PC-9 (cell line): Measurements from ENCODE around the gene MCUR1. TPM values are rescaled to one million over a fixed set of nuclear protein-coding genes. Genes with fewer than 3 reads are reported as not detected.

Experiments
- BruUV-seq: library from RNA; stranded (reverse); fragments of 400-500 nt; replicated peaks from 2 replicates; lab custom pipeline; 2021; lab: Mats Ljungman, UMichigan
- CTCF ChIA-PET: fragments of 300-600 bp; sonication (Branson Sonifier 250); formaldehyde crosslinking; loops from one replicate; lab custom pipeline; 2022; ENCODE audit warnings: antibody characterized with exemption; lab: Charles Lee
- POLR2A ChIA-PET: fragments of 300-600 bp; sonication (Branson Sonifier 250); formaldehyde crosslinking; loops from one replicate; lab custom pipeline; 2022; ENCODE audit warnings: antibody characterized with exemption; ENCODE audit not compliant: unreplicated experiment; lab: Charles Lee
- DNase-seq, 2 experiments: peaks; one replicate each; pipeline versions ENCODE4 v3.0.0 to v3.0.0-alpha.2; 2015 to 2022; ENCODE audit warnings: mixed read lengths in 1 of 2
- H2AFZ ChIP-seq: fragments of 200-600 bp; sonication (generic); 2 replicates; pipeline ENCODE4 v1.8.1; 2017; ENCODE audit warnings: antibody characterized with exemption
- H3F3A ChIP-seq: fragments of 200-600 bp; sonication (generic); 2 replicates; pipeline ENCODE4 v1.8.1; 2017; ENCODE audit warnings: antibody characterized with exemption, mild to moderate bottlenecking, low read depth; ENCODE audit not compliant: insufficient read depth
- H3K27ac ChIP-seq: fragments of 200-600 bp; sonication (generic); 2 replicates; pipeline ENCODE4 v1.6.1; 2016; ENCODE audit warnings: mixed run types
- H3K27me3 ChIP-seq: fragments of 200-600 bp; sonication (generic); 2 replicates; pipeline ENCODE4 v1.6.1; 2016; ENCODE audit warnings: low read depth, mixed run types; ENCODE audit not compliant: insufficient read depth
- H3K36me3 ChIP-seq: fragments of 200-600 bp; sonication (generic); 2 replicates; pipeline ENCODE4 v1.6.1; 2016; ENCODE audit warnings: low read depth, mixed run types
- H3K4me1 ChIP-seq: fragments of 200-600 bp; sonication (generic); replicated peaks from 2 replicates; pipeline ENCODE4 v1.6.1; 2016; ENCODE audit warnings: mixed run types; ENCODE audit not compliant: insufficient read depth
- H3K4me2 ChIP-seq: fragments of 200-600 bp; sonication (generic); 2 replicates; pipeline ENCODE4 v1.6.1; 2017; ENCODE audit warnings: mixed run types
- H3K4me3 ChIP-seq: fragments of 200-600 bp; sonication (generic); 2 replicates; pipeline ENCODE4 v1.6.1; 2016; ENCODE audit warnings: mixed run types
- H3K79me2 ChIP-seq: fragments of 200-600 bp; sonication (generic); 2 replicates; pipeline ENCODE4 v1.6.1; 2017; ENCODE audit warnings: low read depth, mixed run types
- H3K9me2 ChIP-seq: fragments of 200-600 bp; sonication (generic); 2 replicates; pipeline ENCODE4 v1.8.1; 2017; ENCODE audit warnings: mild to moderate bottlenecking; ENCODE audit not compliant: insufficient read depth
- H3K9me3 ChIP-seq: fragments of 200-600 bp; sonication (generic); 2 replicates; pipeline ENCODE4 v1.8.1; 2016; ENCODE audit warnings: low read depth; ENCODE audit not compliant: insufficient read depth
- H4K20me1 ChIP-seq: fragments of 200-600 bp; sonication (generic); 2 replicates; pipeline ENCODE4 v1.8.1; 2017; ENCODE audit not compliant: insufficient read depth
- CTCF ChIP-seq: fragments of 200-600 bp; sonication (generic); conservative IDR thresholded peaks from 2 replicates; pipeline ENCODE4 v1.6.1; 2017; ENCODE audit warnings: mixed run types, antibody characterized with exemption, mild to moderate bottlenecking, moderate library complexity
- EZH2 ChIP-seq: fragments of 200-600 bp; sonication (generic); IDR thresholded peaks from 2 replicates; pipeline ENCODE4 v1.8.0; 2017; ENCODE audit warnings: antibody characterized with exemption, low read depth
- intact Hi-C: fragments of 100-400 bp; cut with micrococcal nuclease; formaldehyde crosslinking; loops from one replicate; pipeline ENCODE4 v1.10.0; 2022; ENCODE audit not compliant: unreplicated experiment
- total RNA-seq: library from RNA; stranded (reverse); gene quantifications from 2 replicates; pipeline ENCODE4 v1.2.3, GENCODE V29; 2021

Gene MCUR1
- total RNA-seq, 1 experiment from 2014 or later: 45.9 TPM

- CTCF ChIA-PET: no interaction called here
- Histone ChIP-seq H3K36me3 (no peaks in the 10 kb centered on the region), H3K27ac (no peak overlapping the region), H3F3A (no peaks in the 10 kb centered on the region), H3K4me1 (no peaks in the 10 kb centered on the region), H3K4me2 (no peak overlapping the region), H3K27me3 (no peaks in the 10 kb centered on the region), H3K79me2 (no peaks in the 10 kb centered on the region), H2AFZ (no peak overlapping the region), H3K9me3 (no peaks in the 10 kb centered on the region), H3K9me2 (no peaks in the 10 kb centered on the region), H3K4me3 (no peak overlapping the region), H4K20me1 (no peaks in the 10 kb centered on the region)
- no peak for TF ChIP-seq EZH2
- no peak for TF ChIP-seq CTCF
- BruUV-seq: no TSS peak
- POLR2A ChIA-PET: no interaction called here
- intact Hi-C loops: no loop called here
- no peak for DNase-seq
These were observed 73.0 kb downstream of the MCUR1 start for GRCh38 chr6:13741365-13741764.

Other genes starting within 250 kb of the MCUR1 start
- 15.9 and 16.2 TPM in 2 replicates for gene SIRT5, start 240.0 kb downstream of the MCUR1 start, total RNA-seq
- 75.9 and 78.6 TPM in 2 replicates for gene NOL7, start 199.2 kb downstream of the MCUR1 start, total RNA-seq
- 44.0 and 73.8 TPM in 2 replicates for gene RANBP9, start 102.7 kb downstream of the MCUR1 start, total RNA-seq
- 0.13 and 0.18 TPM in 2 replicates for gene RNF182, start 110.4 kb upstream of the MCUR1 start, total RNA-seq